SK-N-MC (cell line): ENCODE results near the gene DSTN.

Source experiments
- EZH2 ChIP-seq: fragments of 200-600 bp; sonication (generic); IDR thresholded peaks from one replicate; pipeline ENCODE4 v1.6.1; 2017; ENCODE audit warnings: antibody characterized with exemption
- POLR2AphosphoS5 ChIP-seq: IDR thresholded peaks from 2 replicates; pipeline ENCODE4 v1.6.1; 2012; ENCODE audit warnings: mild to moderate bottlenecking, low read depth, low read length, borderline replicate concordance

- TF ChIP-seq POLR2AphosphoS5 (no peak), EZH2 (no peak)
Observed at GRCh38 chr20:17617868-17618672, 48.2 kb downstream of the DSTN start.
